HK-2 (cell line): Measurements from ENCODE around the gene SRPK3.

Source experiments
- DNase-seq: peaks from one replicate; pipeline ENCODE4 v3.0.0-alpha.2; 2018; ENCODE audit not compliant: unreplicated experiment

Gene SRPK3

DNA sequence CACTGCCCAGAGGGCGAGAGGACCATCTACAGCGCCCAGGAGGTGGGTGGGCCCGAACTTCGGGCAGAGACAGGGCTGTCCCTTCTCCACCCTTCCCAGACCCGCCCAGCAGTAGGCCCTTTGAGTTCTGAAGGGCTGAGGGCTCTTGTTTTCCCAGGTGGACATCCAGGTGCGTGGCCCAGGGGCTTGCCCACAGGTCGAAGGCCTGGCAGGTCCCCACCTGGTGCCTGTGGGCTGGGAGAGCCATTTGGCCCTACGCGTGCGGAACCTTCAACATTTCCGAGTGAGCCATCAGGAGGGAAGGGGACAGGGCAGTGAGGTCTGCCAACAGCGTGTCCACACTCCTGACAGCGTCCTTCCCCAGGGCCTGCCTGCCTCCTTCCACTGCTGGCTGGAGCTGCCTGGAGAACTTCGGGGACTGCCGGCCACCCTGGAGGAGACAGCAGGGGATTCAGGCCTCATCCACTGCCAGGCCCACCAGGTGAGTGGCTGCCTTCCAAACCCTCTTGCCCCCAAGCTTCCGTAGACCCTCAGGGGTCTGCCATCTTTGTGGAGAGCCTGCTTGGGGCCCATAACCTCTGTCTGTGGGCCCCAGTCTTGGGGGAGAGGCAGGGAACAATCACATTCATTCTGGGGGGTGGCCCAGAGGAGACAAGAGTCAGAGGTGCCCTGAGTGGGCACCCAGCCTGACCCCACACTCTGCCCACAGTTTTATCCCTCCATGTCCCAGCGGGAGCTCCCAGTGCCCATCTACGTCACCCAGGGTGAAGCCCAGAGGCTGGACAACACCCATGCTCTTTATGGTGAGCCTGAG lies 10.0 kb upstream of the SRPK3 start:
- no peak for DNase-seq

DNA sequence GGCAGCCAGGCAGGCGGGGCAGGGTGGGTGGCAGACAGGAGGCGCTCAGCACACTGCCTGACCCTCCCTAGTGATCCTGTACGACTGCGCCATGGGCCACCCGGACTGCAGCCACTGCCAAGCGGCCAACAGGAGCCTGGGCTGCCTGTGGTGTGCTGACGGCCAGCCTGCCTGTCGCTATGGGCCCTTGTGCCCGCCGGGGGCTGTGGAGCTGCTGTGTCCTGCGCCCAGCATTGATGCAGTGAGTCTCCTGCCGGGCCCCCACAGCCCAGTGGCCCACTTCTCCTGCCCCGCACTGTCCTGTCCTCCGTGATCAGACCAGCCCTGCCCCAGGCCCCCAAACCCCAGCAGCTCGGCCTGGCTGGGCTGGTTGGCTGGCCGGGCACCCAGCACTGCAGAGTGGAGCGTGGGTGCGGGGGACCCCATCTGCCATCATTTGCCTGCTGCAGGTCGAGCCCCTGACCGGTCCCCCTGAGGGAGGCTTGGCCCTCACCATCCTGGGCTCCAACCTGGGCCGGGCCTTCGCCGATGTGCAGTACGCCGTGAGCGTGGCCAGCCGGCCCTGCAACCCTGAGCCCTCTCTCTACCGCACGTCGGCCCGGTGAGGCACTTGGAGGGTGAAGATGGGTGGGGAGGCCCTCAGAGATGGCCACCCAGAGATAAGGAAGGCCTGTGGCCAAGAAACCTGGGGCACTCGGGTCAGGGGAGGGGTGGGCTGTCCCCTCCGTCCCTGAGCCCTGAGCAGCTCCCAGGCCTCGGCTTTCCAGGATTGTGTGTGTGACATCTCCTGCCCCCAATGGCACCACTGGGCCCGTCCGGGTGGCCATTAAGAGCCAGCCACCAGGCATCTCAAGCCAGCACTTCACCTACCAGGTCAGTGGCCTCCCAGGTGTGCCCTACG lies 9.2 kb upstream of the SRPK3 start:
- no peak for DNase-seq

DNA sequence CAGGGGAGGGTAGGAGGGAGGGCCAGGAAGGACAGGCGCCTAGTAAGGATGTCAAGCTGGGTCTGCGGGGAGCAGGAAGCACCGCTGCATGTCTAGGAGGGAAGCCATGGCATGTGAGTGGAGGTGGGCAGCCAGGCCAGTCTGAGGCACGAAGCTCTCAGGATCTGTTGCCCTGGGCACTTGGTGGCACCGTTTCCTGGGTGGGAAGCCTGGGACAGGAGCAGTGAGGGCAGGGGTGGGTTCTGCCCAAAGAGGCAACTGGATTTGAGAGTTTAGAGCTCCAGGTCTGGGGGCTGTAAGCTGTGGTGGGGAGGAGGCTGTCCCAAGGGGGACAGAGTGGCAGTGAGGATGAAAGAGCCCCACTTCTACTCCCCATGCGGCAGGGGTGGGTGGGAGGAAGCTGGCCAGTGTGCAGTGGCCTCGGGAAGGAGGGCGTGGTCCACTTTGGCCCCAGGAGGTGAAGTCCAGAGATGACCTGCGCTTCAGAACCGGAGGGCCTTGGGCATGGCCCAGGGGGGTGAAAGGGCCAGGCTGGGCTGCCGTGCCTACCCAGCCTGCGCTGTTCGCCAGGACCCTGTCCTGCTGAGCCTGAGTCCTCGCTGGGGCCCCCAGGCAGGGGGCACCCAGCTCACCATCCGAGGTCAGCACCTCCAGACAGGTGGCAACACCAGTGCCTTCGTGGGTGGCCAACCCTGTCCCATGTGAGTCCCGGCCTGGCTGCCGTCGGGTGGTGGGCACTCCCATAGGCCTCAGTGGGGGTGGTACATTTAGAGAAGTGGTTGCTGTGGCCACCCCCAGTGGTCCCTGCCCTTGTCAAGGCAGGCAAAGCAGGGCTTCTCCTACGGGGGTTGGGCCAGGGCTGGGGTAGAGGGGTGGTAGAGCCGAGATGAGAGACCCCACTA lies 8.3 kb upstream of the SRPK3 start:
- DNase-seq = no peak

DNA sequence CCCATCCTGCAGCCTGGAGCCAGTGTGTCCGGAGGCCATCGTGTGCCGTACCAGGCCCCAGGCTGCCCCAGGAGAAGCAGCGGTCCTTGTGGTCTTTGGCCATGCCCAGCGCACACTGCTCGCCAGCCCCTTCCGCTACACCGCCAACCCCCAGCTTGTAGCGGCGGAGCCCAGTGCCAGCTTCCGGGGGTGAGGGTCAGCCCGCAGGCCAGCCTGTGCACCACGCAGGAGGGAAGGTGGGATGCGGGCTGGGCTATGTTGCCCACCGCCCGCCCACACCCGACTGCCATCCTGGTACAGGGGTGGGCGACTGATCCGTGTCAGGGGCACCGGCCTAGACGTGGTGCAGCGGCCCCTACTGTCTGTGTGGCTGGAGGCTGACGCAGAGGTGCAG lies 7.6 kb upstream of the SRPK3 start:
- DNase-seq = no peak

DNA sequence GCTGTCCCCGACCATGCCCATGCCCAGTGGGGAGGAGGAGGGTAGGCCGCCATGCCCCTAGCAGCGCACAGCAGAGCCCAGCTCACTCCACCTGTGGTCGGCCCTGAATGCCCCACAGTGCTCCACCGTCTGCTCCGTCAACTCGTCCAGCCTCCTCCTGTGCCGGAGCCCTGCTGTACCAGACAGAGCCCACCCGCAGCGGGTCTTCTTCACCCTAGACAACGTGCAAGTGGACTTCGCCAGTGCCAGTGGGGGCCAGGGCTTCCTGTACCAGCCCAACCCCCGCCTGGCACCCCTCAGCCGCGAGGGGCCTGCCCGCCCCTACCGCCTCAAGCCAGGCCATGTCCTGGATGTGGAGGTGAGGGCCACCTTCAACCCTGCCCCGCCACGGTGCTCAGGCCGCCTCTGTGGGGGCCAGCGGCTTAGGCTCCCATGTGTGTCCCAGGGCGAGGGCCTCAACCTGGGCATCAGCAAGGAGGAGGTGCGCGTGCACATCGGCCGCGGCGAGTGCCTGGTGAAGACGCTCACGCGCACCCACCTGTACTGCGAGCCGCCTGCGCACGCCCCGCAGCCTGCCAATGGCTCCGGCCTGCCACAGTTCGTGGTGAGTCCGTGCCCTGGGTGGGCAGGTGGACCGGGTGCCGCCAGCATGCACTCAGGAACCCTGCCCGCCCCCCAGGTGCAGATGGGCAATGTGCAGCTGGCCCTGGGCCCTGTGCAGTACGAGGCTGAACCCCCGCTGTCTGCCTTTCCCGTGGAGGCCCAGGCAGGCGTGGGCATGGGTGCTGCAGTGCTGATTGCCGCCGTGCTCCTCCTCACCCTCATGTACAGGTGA lies 6.9 kb upstream of the SRPK3 start:
- DNase-seq = no peak

DNA sequence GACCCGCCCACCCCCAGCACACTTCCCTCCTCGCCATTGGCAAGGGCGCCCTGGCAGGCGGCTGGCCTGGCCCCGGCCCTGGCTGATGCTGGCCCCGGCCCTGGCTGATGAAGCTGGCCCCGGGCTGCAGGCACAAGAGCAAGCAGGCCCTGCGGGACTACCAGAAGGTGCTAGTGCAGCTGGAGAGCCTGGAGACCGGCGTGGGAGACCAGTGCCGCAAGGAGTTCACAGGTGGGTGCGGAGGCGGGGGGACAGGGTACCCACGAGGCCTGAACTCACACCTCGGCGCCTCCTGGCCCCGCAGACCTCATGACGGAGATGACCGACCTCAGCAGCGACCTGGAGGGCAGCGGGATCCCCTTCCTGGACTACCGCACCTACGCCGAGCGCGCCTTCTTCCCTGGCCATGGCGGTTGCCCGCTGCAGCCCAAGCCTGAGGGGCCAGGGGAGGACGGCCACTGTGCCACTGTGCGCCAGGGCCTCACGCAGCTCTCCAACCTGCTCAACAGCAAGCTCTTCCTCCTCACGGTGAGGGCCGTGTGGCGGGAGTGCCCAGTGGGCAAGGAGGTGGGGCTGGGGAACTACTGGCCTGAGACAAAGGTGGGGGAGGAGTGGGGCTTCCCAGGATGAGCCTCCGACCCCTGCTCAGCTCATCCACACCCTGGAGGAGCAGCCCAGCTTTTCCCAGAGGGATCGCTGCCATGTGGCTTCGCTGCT lies 6.1 kb upstream of the SRPK3 start:
- no peak for DNase-seq

DNA sequence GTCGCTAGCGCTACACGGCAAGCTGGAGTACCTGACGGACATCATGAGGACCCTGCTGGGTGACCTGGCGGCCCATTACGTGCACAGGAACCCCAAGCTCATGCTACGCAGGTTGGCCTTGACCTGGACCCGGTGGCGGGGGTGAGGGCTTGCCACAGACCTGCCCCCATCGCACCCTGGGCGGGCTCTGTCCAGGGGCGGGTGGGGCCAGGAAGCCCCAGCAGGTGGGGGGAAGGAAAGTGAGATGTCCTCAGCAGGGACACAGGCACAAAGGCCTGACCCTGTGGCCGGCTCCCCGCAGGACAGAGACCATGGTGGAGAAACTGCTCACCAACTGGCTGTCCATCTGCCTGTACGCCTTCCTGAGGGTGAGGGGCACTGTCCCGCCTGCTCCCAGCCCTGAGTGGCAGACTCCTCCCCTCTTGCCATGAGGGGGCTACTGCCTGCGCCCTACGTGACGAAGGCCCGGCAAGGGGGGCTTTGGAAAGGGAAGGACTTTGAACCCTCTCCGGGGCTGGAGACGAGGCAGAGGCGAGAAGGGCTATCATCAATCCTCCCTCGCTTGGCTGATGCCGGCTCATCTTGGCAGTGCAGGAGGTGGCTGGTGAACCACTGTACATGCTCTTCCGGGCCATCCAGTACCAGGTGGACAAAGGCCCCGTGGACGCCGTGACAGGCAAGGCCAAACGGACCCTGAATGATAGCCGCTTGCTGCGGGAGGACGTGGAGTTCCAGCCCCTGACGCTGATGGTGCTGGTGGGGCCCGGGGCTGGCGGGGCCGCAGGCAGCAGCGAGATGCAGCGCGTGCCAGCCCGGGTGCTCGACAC lies 5.3 kb upstream of the SRPK3 start:
- no peak for DNase-seq

DNA sequence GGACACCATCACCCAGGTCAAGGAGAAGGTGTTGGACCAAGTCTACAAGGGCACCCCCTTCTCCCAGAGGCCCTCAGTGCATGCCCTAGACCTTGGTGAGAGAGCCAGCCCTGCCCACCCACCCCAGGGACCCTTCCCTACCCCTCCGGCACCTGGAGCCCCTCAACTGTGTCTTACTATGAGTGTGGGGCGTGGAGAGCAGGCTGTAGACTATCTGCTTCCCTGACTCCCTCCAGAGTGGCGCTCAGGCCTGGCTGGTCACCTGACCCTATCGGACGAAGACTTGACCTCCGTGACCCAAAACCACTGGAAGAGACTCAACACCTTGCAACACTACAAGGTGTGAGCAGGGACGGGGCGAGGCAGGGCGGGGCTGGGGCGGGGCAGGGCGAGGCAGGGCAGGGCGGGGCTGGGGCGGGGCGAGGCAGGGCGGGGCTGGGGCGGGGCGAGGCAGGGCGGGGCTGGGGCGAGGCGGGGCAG lies 4.7 kb upstream of the SRPK3 start:
- DNase-seq = no peak

DNA sequence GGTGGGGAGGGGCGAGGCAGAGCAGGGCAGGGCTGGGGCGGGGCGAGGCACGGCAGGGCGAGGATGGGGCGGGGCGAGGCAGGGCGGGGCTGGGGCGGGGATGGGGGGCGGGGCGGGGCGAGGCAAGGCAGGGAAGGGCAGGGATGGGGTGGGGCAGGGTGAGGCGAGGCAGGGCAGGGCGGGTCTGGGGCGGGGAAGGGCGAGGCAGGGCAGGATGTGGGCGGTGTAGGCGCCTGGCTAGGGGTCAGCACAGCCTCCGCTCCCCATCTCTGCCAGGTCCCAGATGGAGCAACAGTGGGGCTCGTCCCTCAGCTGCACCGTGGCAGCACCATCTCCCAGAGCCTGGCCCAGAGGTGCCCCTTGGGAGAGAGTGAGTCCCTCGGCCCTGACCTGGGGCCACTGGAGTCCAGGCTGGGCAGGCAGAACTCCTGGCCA lies 4.2 kb upstream of the SRPK3 start:
- no peak for DNase-seq

DNA sequence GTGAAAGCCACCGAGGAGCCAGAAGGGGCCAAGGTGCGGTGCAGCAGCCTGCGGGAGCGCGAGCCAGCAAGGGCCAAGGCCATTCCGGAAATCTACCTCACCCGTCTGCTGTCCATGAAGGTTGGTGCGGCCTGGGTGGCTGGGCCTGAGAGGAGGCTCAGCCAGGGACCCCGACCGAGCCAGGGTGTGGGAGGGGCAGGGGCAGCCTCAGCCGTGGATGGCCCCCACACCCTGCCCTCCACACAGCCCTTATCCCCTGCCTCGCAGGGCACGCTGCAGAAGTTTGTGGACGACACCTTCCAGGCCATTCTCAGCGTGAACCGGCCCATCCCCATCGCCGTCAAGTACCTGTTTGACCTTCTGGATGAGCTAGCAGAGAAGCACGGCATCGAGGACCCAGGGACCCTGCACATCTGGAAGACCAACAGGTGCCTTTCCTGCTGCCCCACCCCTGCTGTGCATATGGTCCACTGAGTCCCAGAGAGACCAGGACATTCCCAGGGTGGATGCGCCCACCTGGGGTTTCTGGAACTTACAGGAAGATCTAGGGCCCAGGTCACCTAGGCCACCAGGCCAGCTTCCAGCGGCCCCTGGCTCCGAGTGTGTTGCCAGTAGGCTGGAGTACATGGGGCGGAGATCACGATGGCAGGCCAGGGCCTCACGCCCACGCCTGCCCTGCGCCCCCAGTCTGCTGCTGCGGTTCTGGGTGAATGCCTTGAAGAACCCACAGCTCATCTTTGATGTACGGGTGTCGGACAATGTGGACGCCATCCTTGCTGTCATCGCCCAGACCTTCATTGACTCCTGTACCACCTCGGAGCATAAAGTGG lies 3.4 kb upstream of the SRPK3 start:
- no peak for DNase-seq

DNA sequence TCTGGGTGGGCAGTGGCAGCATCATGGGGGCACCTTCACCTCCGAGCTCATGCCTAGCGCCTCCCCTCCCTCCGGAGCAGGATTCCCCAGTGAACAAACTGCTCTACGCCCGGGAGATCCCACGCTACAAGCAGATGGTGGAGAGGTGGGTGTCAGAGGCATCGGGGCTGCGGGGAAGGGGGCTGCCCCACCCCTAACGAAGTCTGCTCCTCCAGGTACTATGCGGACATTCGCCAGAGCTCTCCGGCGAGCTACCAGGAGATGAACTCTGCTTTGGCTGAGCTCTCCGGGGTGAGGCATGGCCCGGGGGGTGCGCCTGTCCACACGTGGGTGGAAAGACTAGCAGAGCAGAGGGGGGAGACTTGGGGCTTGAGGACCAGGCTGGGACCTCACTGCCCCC lies 2.7 kb upstream of the SRPK3 start:
- no peak for DNase-seq

DNA sequence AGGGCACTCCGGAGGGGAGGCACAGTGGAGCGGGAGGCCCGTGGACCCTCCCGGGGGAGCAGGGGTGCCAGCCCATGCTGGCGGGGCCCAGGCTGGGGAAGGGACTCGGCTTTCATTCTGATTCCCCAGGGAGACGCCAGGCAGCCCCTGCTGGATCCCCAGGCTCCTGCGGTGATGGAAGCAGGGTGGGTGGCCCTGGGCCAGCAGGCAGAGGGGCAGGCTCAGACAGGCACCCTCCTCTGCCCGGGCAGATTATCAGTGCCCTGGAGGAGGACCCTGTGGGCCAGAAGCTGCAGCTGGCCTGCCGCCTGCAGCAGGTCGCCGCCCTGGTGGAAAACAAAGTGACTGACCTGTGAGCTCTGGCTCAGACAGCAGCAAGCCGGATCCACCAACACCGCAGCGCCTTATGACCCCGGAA lies 2.1 kb upstream of the SRPK3 start:
- no peak for DNase-seq

DNA sequence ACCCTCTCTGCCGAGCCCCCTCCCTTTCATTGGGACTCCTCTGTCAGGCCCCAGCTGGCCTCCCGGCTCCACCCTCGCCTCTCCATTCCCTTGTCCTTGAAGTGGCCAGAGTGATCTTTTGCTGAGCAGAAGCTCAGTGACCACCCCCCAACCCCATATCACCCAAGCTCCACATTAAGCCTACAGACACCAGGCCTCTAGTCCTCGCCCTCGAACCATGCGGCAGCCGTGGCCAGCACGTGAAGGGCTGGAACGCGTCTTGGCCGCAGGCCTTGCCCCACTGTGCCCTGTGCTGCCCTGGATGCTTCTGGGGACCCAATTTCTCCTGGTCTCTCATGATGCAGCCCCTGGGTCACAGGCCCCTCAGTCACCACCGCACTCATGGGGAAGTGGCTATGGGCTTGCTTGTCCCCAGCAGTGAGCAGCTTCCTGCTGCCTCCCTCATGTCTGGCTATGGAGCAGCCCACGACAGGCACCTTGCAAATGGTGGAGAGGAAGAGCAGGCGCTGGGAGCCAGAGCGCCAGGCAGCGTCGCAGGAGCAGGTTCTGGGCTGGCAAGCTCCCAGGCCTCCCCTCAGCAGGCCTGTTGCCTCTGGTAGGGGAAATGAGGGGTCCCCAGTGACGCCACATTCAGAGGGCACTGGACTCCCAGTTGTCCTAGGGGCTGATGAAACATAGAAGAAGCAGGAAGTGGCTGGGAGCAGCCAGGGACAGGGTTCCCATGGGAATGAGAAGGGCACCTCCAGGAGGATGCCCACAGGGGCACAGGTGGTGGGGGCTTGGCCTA lies 757 bp upstream of the SRPK3 start:
- no peak for DNase-seq

DNA sequence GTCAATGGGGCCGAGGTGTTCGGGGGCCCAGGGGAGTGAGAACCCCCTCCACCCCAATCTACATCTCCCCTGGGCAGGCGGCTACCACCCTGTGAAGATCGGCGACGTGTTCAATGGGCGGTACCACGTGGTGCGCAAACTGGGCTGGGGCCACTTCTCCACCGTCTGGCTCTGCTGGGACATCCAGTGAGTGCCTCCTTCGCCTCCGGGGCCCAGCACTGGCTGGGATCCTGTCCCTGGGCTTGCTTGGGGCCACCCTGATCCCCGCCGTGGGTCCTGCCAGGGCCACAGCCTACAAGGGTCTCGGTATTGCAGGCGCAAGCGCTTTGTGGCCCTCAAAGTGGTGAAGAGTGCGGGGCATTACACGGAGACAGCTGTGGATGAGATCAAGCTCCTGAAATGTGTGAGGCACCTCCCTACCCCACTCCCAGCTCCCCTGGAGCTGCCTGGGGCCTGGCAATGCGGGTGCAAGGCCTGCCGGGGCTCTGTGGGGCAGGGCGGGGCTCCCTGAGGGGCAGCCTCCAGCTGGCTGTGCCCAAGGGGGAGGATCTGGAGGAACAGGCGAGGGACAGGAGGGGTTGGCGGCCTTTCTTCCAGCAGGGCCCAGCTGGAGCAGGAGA lies 697 bp downstream of the SRPK3 start:
- DNase-seq = no peak

DNA sequence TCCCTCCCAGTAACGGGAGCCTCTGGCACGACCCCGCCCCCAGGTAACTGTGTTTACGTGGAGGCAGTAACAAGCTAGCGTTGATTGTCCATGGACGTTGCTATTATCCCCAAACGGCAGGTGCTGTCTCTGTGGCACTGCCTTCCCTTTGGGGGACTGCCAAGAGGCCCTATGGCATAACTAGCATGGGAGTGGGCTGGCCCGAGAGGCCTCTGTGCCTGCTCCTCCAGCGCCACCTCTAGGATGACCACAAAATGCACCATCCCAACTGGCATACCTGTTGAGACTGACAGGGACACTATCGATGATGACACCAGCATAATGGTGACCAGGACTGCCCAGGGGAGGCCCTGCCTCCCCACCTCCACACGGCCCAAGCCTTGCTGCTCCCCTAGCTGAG lies 1.5 kb downstream of the SRPK3 start:
- no peak for DNase-seq

DNA sequence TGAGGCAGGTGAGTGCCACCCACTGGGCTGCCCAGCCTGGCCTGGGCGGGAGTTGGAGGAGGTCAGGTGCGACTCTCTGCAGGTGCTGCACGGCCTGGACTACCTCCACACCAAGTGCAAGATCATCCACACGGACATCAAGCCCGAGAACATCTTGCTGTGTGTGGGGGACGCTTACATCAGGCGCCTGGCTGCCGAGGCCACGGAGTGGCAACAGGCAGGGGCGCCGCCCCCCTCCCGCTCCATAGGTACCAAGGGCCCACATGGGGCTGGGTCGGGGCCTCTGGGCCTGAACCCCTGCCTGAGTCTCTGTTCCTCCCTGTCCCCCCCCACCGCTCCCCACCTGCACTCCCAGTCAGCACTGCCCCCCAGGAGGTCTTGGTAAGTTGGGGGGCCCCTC lies 2.0 kb downstream of the SRPK3 start:
- no peak for DNase-seq

DNA sequence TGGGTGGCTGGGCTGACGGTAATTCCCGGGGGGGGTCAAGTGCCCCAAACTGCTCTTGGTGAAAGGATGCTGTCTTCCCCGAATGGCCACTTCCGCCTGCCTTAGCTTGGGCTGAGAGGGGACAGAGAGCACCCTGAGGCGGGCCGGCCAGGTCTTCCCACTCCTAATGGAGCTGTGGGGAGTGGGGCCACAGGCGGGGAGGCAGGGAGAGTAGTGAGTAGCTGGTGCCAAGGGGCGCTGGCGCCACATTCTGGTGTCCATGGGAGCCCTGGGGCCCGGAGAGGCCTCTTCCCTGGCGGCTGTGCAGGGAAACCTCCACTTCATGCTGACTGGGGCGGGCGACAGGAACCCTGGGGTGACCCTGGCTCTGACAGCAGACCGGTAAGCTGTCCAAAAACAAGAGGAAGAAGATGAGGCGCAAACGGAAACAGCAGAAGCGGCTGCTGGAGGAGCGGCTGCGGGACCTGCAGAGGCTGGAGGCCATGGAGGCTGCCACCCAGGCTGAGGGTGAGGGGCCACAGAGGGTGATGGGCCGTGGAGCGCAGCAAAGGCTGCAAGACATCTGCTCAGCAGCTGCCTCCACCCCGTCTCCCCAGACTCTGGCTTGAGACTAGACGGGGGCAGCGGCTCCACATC lies 2.7 kb downstream of the SRPK3 start:
- DNase-seq = no peak
